ENCODE measurements around the gene APC. TPM values are rescaled to one million over a fixed set of nuclear protein-coding genes. Genes with fewer than 3 reads are reported as not detected.

The APC gene
- total and polyA plus RNA-seq, 2 of the 13 experiments (the other 11 are each of a cell fraction or from before 2014, with no cell fraction given): 6.1 to 19.0 TPM

- Histone ChIP-seq H2AFZ (ENCODE audit: low read length) (no peak overlapping the region), H3K4me1 (ENCODE audit: insufficient read depth, low read length) (peaks cover 9% of the 10 kb centered on the region), H3K79me2 (ENCODE audit: insufficient read depth, low read length) (no peaks in the 10 kb centered on the region), H4K20me1 (ENCODE audit: insufficient read depth, low read length) (no peaks in the 10 kb centered on the region; the same call in 1 of the 2 replicates), H3K9me3 (ENCODE audit: low read length) (no peaks in the 10 kb centered on the region), H3K27me3 (ENCODE audit: control insufficient read depth in 1 of 2, insufficient read depth in 2 of 2, low read length in 2 of 2) (no peaks in the 10 kb centered on the region), H3K27ac (ENCODE audit: extremely low read length, insufficient read depth, low read length) (no peak overlapping the region), H3K4me3 (replicated peaks in 1 of 3; ENCODE audit: insufficient read depth in 1 of 3, low read depth in 2 of 3, low read length in 3 of 3) (no peak overlapping the region), H3K4me2 (ENCODE audit: low read depth, low read length) (no peak overlapping the region), H3K9ac (ENCODE audit: insufficient read depth, low read depth, low read length) (no peak overlapping the region), H3K36me3 (replicated peaks in 1 of 2; ENCODE audit: control insufficient read depth in 1 of 2, insufficient read depth in 2 of 2, low read length in 2 of 2) (no peaks in the 10 kb centered on the region)
- FAIRE-seq: no peak
- ChIA-PET POLR2A (no interaction called here), CTCF (ENCODE audit: low intra/inter-chr PET ratio, low total read pairs) (no interaction called here)
- BruUV-seq (replicated peaks): no TSS peak
- intact Hi-C loops (cut with micrococcal nuclease; ENCODE audit: unreplicated experiment): no loop called here
- in situ Hi-C loops (cut with HindIII; ENCODE audit: extremely low pct_ligation_motif_present, low pct_unique_long_range_greater_than_20kb): no loop called here
- ATAC-seq: no peak
- no peak for DNase-seq (ENCODE audit: low spot score)
- 100% methylated on average over 3 of the region's 3 CpGs for WGBS (ENCODE audit: low lambda C conversion rate)
- no peak for TF ChIP-seq ZNF564 (CRISPR knock-in tag; IDR thresholded peaks at IDR 0.05)
- no peak for TF ChIP-seq ZNF136 (CRISPR knock-in tag; IDR thresholded peaks at IDR 0.05; ENCODE audit: low read depth)
- TF ChIP-seq JUN (CRISPR knock-in tag; IDR thresholded peaks at IDR 0.05): no peak
- TF ChIP-seq ZZZ3 (CRISPR knock-in tag; IDR thresholded peaks at IDR 0.05; ENCODE audit: borderline replicate concordance): no peak
- no peak for TF ChIP-seq ZNF574 (CRISPR knock-in tag; IDR thresholded peaks at IDR 0.05)
- TF ChIP-seq ZNF639 (CRISPR knock-in tag; conservative IDR thresholded peaks at IDR 0.05): no peak
- no peak for TF ChIP-seq E2F2 (CRISPR knock-in tag; IDR thresholded peaks at IDR 0.05; ENCODE audit: borderline replicate concordance)
- no peak for TF ChIP-seq NFRKB (IDR thresholded peaks at IDR 0.05)
- TF ChIP-seq SATB2 (CRISPR knock-in tag; IDR thresholded peaks at IDR 0.05): no peak
- TF ChIP-seq HMG20B (CRISPR knock-in tag; conservative IDR thresholded peaks at IDR 0.05): no peak
- TF ChIP-seq NFKBIZ (CRISPR knock-in tag; IDR thresholded peaks at IDR 0.05): no peak
- TF ChIP-seq SETDB1 (CRISPR knock-in tag; IDR thresholded peaks at IDR 0.05; ENCODE audit: borderline replicate concordance): no peak
These were observed 4.7 kb downstream of the APC start for GRCh38 chr5:112742424-112742823.
